Measurements from ENCODE around the gene SURF1.

SURF1 gene

DNA sequence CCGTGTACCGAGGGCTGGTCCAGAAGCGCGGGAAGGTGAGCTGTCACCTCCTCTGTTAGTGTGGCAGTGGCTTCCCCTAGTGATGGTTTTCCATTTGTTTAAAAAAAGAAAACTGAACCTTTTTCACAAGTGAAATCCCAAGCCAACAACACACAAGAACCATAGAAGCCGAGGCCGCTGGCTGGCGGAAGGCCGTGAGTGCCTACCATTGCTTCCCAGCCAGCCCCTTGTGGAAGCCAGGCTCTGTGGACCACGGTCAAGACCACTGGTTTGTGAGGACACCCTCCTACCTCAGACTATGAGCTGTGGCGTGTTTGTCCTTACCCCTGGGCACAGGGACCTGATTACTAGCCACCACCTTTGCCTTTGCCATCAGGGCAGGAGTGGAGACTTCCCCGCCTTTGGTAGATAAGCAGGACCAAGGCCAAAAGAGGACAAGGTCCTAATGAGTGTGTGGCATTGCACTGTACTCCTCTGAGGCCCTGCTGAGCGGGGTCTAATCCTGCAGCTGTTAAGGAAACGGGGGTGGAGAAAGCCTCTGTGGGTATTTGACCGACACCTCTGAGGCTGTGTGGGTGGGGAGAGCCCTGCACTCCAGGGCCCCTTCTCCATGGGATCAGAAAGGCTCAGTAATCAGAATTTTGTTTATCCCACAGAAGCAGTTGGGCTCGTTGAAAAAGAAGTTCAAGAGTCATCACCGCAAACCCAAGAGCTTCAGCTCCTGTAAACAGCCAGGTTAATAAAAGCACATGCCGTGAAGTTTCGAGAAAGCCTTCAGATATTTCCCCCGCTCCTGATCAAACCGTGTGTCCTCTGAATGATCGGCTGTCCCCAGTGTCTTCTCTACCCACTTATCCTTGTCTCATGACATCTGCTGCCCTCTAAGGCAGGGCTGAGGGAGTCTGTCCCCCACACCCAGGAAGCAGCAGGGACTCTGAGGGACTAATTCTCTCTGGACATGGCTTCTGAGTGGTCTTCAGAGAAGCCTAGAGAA lies 4.4 kb upstream of the SURF1 start:
- DNase-seq, result no peak

GRCh38 chr9:133359399-133360175 lies 3.3 kb upstream of the SURF1 start:
- peak; percentile 58 to 65 for DNase-seq

- DNase-seq, result no peak
Observed at GRCh38 chr9:133357656-133358055, 1.4 kb upstream of the SURF1 start.

- DNase-seq, result no peak
Observed at GRCh38 chr9:133355881-133356357, 368 bp downstream of the SURF1 start.

GRCh38 chr9:133354766-133355165 lies 1.5 kb downstream of the SURF1 start:
- no peak for DNase-seq

DNA sequence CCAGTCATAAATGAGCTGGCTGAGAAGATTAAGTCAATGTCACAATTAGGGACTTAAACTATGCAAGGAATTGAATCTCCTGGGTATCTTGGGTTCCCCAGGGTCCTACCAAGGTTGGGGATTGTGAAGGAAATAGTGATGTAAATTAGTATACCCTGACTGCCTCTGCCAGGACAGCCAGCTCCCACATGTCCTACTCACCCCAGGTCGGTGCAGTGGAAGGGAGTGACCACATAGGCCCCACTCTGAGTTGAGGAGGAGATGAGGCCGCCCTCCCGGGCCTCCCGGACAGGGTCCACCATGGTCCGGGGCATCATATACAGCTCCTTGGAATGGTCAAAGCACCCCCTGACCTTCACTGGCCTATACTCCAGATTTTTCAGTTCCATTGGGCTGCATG lies 2.7 kb downstream of the SURF1 start:
- no peak for DNase-seq

DNA sequence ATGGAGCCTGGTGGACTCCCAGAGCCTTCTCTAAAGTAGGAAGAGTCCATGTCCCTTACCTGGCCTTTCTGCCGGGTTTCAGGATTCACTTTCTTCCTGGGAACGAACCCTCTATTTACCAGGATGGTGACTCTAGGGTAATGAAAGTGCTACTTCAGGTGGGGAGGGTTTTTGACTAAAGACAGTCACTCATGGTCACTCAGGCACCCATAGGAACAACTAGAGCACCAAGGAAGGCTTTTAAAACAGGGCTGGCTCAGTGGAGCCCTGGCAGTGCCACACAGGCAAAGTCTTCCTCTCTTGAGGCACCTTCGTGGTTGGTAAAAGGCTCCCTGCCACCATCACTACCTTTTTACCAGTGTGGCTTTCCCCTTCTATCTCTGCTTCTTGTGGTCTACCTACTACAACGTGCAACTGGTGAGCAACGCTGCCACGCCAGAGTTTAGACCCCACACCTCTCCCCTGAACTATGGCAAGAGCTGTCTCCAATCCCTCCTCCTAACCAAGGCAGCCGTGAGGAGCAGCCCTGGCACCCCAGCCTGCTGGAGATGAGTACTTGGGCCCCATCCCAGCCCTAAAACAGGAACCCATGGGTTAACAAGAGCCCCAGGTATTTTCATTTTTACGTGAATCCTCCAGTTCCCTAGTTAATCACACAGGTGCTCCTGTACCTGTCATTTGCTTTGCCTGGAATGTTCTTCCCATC lies 3.5 kb downstream of the SURF1 start:
- no peak for DNase-seq

GRCh38 chr9:133351908-133352634 lies 4.2 kb downstream of the SURF1 start:
- DNase-seq, result peak; percentile 35 to 58

- DNase-seq, result no peak
Observed at GRCh38 chr9:133351526-133351907, 4.8 kb downstream of the SURF1 start.

GRCh38 chr9:133349965-133350616 lies 6.2 kb downstream of the SURF1 start:
- DNase-seq, result no peak

- DNase-seq, result no peak
Observed at GRCh38 chr9:133348718-133349573, 7.3 kb downstream of the SURF1 start.

DNA sequence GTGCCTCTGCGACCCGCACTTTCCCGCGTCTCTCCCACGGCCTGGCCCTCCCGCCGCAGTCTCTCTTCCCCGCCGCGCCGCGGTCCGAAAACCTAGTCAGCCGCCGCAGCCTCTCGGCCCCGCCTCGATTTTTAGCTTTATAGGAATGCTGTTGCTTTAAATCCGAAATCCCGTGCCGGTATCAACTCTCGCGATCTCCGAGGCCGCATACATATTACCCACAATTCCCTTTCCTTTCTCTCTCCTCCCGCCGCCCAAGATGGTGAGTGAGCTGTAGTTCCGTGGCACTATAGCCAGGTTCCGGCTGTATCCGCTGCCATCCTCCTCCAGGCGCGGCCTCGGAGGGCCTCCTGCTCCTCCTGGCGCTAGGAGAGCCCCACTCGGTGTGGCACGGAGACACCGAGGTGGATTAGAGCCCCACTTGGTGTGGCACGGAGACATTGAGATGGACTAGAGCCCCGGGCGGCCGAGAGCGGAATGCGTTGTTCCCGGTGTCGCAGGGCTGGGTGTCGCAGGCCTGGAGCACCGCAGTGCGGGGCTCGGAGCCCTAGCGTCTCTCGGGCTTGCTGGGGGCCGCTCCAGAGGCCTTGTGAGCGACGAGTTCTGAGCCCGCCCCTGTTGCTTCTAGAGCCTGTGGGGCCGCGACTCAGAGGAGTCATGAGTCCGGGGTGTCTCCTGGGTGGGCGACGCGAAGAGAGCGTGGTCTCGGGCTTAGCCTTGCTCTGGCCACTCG lies 8.1 kb downstream of the SURF1 start, which contains the start of the genes MED22 and RPL7A:
MED22 (minus strand) TSS at position 147 of the 733 bp plus-strand sequence. CDS start 1,469 bp downstream, outside the sequence.
RPL7A (plus strand) TSS at position 234 of the 733 bp plus-strand sequence; CDS start at position 260, 26 bp downstream.
- peak; percentile 88 to 94 for DNase-seq

- DNase-seq, result peak in 1 of 2 experiments; percentile 23
Observed at GRCh38 chr9:133347515-133347984, 8.7 kb downstream of the SURF1 start.

DNA sequence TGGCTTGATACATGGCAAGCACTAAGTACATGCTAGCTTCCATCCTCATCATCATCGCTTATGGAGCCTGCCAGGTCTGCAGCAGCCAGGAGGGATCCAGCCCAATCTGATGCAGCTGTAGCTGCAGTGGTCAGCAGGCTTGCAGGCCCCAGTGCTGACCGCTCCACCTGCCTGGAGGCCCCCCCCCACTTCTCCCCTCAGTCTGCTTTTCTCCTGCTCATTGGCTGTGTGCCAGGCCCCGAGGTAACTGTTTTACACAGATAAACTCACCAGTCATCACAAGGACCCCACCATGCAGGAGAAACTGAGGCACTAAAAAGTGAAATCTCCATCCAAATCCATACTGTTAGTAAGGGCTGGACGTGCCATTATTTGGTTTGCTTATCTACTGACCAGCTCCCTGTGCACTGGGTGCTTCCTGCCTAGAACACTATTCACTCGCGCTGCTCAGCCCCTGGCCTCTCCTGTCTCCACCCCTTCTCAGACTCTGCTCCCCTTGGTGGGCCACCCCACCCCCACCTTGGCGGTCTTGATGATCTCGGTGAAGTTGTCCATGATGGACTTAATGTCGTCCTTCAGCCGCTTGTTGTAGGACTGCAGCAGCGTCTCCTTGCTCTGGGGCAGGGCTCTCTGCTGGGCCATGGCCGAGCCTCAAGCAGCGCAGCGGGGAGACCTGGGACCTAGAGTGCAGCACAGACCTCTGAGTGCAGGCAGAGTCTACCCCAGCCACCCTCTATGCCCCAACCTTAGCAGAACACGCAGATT lies 10.1 kb downstream of the SURF1 start:
- DNase-seq, result no peak

DNA sequence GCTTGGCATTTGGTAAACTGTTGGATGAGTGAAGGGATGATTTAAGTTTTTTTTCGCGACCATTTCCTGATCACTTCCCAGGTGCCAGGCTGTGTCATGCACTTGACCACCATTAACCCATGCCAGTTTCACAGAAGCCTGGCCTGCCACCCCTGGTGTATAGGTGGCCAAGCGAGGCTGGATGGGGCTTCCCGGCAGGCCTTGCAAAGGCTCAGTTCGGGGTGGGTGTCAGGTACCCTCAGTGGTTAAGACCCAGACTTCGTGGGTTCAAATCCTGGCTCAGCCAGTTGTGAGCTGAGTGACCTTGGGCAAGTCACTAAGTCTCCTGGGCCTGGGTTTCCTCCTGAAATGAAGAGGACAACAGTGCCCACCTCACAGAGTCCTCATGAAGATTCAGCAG lies 10.7 kb downstream of the SURF1 start:
- DNase-seq, result no peak

GRCh38 chr9:133344979-133345378 lies 11.3 kb downstream of the SURF1 start:
- no peak for DNase-seq

DNA sequence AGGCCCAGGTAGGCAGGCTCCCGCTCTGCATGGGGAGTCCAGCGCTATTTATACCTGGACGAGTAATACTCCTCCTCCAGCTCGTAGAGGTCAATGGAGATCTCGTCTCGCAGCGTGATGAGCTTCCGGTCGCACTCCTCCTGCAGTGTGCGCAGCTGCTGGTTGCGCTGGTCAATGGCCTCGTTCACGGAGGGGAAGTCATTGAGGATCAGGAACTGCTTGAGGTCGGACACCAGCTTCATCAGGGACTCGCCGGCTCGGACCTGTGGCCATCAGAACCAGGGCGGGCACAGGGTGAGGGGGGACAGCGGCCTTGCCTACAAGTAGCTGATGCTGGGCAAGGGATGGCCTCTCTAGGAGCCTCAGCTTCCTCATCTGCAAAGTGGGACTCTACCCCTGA lies 12.2 kb downstream of the SURF1 start:
- DNase-seq, result no peak

GRCh38 chr9:133342570-133342969 lies 13.7 kb downstream of the SURF1 start:
- no peak for DNase-seq

DNA sequence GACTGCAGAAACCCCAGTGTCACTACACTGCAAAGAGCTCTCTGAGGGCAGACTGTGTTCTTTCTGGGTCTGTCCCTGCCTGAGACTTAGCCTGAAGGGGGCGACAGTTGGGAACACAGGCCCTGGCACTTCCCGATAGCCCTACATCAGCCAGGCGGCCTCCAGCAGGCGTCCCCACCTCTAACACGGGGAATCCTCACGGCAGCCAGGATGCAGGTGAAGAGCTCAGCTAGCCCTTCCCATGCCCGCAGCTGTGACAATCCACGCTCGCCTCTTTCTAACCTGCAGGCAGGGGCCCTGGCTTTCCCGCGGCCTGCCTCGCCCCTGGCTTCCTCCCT lies 14.2 kb downstream of the SURF1 start:
- DNase-seq, result no peak

Measured in SHP77 (cell line).